Epidermal melanocyte (primary cell): ENCODE measurements around the gene ESYT3.
"Not testable (repeated sequence)": the region's sequence is repeated elsewhere in the genome, so short reads cannot be mapped to it uniquely, and the experiment has no call there.

Source experiments
- DNase-seq: peaks from one replicate; pipeline ENCODE4 v3.0.0; 2011; ENCODE audit warnings: low spot score; ENCODE audit not compliant: insufficient read length

Gene ESYT3

DNA sequence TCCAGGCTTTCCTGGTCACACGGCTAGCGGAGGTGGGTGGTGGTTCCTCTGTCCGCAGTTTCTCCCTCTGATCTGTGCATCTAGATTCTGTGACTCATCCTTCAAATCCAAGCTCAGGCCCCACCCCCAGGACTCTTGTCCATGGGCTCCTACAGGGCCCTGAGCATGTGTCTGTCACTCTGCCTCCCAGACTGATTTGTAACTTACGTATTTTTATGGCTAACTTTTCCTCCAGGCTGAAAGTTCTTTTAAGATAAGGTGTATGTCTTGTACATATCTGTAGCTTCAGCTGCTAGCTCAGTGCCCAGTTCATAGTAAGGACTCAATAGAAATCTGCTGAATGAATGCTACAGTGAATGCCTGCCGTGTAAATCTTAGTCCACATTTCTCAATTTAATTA is 8.0 kb downstream of the ESYT3 start:
- no peak for DNase-seq

DNA sequence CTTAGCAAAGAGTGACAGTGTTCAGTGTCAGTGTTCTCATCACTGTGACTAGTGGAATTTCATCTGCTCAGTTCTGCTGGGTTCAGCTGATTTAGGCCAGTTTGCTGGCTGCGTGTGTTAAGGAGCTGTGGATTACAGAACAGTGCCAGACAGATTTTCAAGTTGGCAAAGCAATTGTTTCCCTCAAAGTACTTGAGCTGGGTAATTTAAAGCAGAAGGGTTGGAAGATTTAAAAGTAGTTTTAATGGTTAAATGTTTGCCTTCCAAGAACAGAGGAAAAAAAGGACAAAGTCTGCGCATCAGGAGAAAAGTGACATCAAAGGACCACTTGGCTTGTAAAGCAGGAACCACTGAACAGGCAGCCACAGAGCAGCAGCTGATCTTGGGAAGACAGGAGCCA is 8.7 kb downstream of the ESYT3 start:
- DNase-seq = no peak

DNA sequence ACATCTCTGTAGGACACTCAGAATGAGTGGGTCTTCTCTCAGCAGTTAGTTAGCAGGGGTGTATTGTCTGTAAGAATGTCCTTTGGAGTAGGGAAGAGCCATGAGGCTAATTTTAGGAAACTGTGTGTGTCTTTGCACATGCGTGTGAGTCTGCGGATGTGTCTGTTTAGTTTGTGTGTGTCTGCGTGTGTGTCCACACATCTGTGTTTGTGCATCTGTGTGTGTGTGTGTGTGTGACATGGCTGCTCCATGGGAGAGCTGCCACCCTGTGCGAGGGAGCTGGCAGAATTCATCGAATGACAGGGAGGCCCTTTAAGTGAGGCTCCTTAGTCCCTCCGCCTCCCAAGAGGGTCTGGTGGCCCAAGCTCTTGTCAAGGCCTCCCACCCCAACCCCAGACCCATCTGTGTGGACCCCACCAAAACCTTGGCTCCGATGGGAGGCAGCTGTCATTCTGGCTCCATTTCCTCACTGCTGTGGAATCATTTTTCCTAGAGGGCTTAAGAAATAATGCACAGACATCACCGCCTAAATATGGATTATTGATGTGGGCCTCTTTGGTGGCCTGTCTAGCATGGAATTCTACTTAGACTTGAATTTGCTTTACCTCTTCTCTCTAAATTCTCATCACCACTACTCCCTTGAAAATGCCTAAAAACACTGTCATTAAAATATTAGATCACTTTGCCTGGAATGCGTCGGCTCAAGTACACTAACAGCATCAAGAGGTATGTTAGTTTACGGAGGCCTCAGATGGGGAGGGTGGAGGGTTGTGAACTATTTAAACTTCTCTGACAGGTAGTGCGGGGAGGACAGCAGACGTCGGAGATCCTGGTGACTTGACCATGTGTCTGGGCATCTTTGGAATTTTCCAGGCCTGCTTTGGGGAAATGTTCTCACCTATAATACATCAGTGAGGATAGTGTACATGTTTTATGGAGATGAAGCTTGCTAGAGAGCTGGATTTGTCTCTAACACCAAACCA is 9.4 kb downstream of the ESYT3 start:
- no peak for DNase-seq

DNA sequence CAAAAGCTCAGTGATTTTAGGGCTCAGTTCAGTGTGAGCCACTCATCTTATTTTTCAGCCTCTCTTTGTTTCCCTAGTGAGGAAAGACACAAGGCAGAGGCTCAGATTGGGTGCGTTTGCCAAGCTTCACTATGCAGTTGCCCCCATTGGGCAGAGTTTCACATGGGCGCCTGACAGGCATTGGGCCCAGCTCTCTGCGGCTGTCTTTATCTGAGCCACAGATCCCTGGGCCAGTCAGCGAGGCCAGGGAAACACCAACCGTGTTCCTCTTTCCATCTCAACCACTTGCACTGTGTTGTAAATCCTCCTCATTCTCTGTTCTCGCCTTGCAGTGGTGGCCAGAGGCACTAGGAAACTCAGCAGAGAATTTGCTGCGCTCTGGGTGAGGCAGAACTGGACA is 10.8 kb downstream of the ESYT3 start:
- no peak for DNase-seq

DNA sequence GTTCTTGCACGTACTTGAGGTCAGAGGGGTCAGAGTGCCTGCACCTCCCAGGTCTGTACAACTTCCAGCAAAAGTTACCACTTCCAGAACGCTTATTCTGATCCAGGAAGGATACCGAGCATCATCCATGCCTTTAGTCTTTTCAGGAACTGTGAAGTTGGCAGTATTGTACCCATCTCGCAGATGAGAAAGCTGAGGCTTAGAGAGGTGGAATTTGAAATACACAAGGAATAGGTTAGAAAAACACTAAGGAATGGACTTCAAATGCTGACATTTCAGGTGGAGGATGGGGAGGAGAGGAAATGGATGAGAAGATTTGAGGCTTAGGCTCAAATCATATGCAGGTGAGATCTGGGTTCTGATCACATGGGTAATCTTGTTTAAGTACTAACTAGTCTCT is 11.2 kb downstream of the ESYT3 start:
- DNase-seq = no peak

GRCh38 chr3:138448631-138449030 is 14.2 kb downstream of the ESYT3 start:
- DNase-seq = no peak

GRCh38 chr3:138449490-138449889 is 15.1 kb downstream of the ESYT3 start:
- DNase-seq = no peak

- DNase-seq = no peak
These were observed 15.8 kb downstream of the ESYT3 start for GRCh38 chr3:138450181-138450580.

- DNase-seq = no peak
These were observed 16.4 kb downstream of the ESYT3 start for GRCh38 chr3:138450704-138451424.

GRCh38 chr3:138451595-138452162 is 17.3 kb downstream of the ESYT3 start:
- no peak for DNase-seq

DNA sequence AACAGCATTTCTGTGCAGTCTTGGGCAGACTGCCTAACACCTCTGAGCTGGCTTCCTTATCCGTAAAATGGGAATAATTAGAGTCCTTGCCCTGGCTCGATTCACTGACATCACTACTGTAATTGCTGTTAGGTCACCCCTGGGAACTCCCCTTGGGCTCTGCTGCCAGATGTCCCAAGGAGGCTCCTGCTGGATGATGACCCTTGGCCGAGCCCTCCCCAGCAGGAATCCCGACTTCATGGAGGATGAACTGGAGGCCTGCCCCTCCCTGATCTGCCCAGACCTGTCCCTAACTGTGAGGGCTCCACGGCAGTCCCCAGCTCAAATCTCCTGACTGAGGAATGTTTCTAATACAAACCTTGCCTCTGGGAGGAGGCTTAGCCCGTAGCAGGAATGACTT is 18.0 kb downstream of the ESYT3 start:
- no peak for DNase-seq

GRCh38 chr3:138453940-138454339 is 19.5 kb downstream of the ESYT3 start:
- not testable (repeated sequence) for DNase-seq

DNA sequence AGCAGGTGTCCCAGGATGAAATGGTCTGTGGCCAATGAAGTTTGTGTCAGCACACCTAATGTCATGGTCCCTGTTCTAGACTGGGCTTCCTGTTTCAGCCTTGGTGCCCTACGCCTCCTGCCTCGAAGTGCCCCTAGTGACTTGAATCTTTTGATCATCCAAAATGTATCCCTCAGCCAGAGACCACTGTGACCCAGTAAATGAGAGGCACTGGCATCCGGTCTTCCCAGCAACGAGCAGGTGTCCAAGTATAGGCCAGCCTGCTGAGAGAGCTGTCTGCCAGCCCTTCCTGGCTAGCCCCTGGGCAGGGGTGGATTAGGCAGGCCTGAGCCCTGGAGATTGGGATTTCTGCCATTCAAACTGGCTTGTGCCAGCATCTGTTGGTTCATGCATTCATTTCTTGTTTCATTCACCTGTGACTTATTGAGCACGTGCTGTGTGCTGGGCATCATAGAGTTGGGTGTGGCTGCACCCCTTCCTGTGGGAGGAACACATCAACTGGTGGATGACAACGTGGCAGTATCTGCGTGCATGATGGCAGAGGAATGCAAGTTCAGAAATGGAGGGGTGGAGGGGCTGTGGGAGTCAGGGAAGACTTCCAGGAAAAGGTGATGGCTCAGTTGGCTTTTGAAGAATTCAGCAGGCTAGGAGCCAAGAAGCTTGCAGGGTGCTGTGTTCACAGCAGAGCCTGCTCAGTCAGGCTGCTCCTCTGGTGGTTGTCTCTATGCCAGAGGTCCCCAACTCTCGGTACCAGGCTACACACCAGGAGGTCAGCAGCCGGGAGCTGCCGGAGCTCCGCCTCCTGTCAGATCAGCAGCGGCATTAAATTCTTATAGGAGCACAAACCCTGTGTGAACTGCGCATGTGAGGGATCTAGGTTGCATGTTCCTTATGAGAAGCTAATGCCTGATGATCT is 21.6 kb downstream of the ESYT3 start:
- no peak for DNase-seq

DNA sequence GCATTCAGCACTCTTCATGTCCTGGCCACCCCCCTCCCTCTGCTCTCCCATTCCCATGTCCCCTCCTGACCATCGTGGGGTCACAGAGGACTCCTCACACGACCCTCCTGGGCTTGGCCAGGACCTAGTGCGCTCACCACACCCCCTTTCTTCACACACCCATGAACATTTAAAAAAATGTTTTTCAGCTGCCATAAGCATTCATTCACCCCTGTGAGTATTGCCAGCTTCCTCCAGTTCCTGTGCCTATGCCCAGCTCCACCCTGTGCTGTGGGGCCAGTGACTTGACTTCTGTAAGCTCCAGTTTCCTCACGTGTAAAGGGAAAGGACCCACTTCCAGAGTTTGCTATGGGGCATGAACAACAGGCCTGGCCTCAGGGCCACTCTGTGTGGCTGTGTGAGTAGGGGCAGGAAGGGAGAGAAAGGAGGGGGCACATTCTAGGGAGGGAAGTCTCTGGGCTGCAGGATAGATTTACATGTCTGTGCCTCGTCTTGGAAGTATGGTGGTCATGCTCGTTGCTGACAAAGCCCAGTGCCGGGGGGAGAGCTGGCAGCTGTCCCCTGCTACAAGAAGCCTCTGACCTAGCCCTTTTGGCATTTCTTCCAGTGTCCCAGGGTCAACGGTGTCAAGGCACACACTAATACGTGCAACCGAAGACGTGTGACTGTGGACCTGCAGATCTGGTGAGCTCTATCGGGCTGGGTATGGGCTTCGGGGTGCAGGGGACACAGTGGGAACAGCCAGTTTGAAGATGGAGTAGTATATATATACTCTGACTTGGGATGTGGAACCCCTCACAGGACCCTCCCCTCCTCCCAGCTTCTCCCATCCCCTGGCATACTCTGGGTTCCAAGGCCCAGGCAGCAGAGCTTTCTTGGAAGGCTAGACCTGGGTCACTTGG is 22.8 kb downstream of the ESYT3 start:
- DNase-seq = no peak

DNA sequence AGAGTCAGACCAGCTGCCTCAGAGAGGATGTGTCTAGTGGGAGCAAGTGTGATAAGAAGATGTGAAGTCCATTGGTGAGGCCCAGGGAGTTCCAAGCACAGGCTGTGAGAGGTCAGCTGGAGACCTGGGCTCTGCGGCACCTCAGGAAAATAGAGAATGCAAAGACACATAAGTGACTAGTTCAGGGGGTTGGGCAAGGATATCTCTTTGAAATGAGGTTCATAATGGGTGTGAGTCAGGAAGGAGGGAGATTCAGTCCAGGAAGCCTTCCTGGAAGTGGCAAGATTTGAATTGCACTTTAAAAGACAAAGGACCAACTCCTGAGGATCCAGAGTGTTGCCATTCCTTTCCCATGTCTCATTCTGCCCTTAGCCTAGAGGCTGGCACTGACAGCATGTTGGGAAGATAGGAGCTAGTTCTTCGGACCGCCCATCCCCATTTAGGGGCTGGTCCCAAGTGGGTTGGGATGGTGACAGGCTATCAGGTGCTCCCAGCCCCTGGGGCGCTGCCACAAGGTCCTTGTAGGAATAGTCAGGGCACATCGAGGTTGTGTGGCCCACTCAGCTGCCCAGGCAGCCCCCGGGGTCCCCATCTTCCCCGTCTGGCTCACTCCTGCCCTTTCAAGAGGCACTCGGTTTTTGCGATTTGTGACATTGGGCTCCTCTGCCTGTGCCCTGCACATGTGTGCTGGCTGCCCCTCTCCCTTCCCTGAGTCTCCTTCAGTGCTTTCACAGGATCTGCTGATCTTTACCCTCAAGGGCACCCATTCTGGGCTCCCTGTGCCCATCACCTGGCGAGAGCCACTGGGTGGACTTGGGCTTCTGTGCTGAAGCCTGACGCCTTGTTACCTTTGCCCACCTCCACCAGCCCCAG is 23.7 kb downstream of the ESYT3 start:
- DNase-seq = no peak

DNA sequence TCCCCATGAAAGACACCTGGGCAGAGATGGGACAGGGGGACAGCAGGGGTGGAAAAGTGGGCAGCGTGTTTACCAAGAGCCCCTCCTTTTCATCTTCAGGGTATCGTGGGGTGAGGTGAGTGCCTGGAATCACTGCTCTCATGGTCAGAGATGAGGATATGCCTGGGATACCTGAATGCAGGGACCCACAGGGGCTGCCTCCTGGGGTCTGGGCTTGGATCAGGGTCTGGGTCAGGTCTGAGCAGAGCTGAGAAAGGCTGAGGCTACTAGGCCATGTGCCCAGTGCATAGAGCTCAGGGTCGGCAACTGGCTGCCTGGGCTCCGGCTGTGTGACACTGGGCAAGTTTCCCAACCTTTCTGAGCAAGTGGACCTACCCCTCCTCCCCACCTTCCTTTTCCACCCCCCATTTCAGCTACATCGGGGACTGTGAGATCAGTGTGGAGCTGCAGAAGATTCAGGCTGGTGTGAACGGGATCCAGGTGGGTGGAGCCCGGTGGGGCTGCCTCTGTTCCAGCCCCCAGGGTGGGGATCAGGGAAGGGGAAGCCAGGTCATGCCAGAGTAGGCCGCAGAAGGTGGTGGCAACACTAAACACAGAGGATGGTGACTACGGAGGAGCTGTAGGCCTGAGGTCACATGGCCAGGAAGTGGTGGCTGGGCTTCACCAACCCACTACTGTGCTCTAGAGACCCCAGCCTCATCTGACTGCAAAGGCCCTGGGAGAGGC is 24.5 kb downstream of the ESYT3 start:
- no peak for DNase-seq

DNA sequence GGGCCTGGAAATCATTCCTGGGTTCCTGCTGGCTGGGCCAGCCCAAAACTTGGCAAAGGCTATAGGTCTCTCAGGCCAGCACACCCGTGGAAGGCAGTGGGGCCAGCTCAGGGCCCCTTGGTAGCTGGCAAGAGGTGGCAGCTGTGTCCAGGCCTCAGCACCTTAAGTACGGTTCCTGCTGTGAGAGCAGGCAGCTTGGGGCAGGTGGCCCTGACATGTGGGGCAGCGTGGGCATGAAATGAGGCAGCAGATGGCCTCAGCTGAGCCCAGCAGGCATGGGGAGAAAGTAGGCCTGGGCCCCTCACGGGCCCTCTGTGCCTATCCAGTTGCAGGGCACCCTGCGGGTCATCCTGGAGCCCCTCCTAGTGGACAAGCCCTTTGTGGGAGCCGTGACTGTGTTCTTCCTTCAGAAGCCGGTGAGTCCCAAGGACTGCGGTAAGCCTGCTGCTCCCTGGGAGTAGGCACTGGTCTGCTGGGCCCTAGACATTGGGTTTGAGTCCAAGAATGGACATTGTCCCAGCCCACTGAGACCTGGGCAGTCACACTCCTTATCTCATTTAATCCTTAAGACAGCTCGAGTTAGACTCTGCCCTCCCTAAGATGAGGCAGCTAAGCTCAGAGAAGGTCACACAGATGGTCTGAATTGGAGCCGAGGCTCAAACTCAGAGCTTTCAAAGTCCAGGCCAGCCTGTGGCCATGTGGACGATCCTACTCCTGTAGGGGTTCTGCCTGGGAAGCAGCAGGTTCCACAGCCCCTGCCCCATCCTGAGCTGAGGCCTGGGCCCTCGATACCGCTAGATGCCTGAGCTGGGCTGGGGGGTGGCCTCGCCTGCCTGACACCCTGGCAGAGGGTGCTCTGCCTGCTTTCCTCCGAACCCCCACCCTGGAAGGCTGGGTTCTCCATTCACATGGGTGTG is 25.5 kb downstream of the ESYT3 start:
- no peak for DNase-seq
